GM23338 (cell line): ENCODE results near the gene RCSD1.

Experiments
- CREB1 ChIP-seq: fragments of 250-450 bp; sonication (Bioruptor Pico); IDR thresholded peaks from 2 replicates; pipeline ENCODE4 v1.5.0; 2020; ENCODE audit warnings: low read depth, mild to moderate bottlenecking, moderate library complexity
- ETS1 ChIP-seq: IDR thresholded peaks from 2 replicates; pipeline ENCODE4 v1.6.1; 2016; ENCODE audit warnings: antibody characterized with exemption
- EZH2 ChIP-seq: fragments of 200-600 bp; sonication (generic); IDR thresholded peaks from one replicate; pipeline ENCODE4 v1.8.0; 2017; ENCODE audit warnings: antibody characterized with exemption, mild to moderate bottlenecking, low read depth; ENCODE audit not compliant: unreplicated experiment
- EZH2phosphoT487 ChIP-seq: fragments of 200-600 bp; sonication (generic); IDR thresholded peaks from one replicate; pipeline ENCODE4 v1.8.1; 2018; ENCODE audit warnings: antibody characterized with exemption; ENCODE audit not compliant: unreplicated experiment
- JUNB ChIP-seq: IDR thresholded peaks from one replicate; pipeline ENCODE4 v1.6.1; 2016; ENCODE audit warnings: antibody characterized with exemption; ENCODE audit not compliant: unreplicated experiment
- NANOG ChIP-seq: IDR thresholded peaks from 2 replicates; pipeline ENCODE4 v1.6.1; 2016; ENCODE audit warnings: antibody characterized with exemption, borderline replicate concordance
- POLR2AphosphoS5 ChIP-seq: IDR thresholded peaks from 2 replicates; pipeline ENCODE4 v1.6.1; 2016; ENCODE audit warnings: antibody characterized with exemption, low read depth
- REST ChIP-seq: IDR thresholded peaks from one replicate; pipeline ENCODE4 v1.6.1; 2018; ENCODE audit warnings: antibody characterized with exemption; ENCODE audit not compliant: unreplicated experiment
- STAT1 ChIP-seq: IDR thresholded peaks from one replicate; pipeline ENCODE4 v1.6.1; 2016; ENCODE audit warnings: antibody characterized with exemption; ENCODE audit not compliant: unreplicated experiment
- ZNF114 ChIP-seq: fragments of 250-450 bp; sonication (Bioruptor Pico); IDR thresholded peaks from 2 replicates; pipeline ENCODE4 v1.5.0; 2020; ENCODE audit warnings: mild to moderate bottlenecking, moderate library complexity
- ZNF331 ChIP-seq: fragments of 250-450 bp; sonication (Bioruptor Pico); IDR thresholded peaks from 2 replicates; pipeline ENCODE4 v1.5.0; 2020; ENCODE audit warnings: low read depth, mild to moderate bottlenecking, moderate library complexity
- ZNF462 ChIP-seq: fragments of 250-450 bp; sonication (Bioruptor Pico); IDR thresholded peaks from 2 replicates; pipeline ENCODE4 v1.5.0; 2020; ENCODE audit warnings: mild to moderate bottlenecking, moderate library complexity
- TF ChIP-seq, protein P1 (sequence below), 2 experiments: fragments of 200-600 bp in 1 of 2; sonication (generic) in 1 of 2; conservative IDR thresholded peaks; 2 replicates each; pipeline versions ENCODE4 v1.5.1 to v1.6.1; 2016 to 2017; ENCODE audit warnings: antibody characterized with exemption in 2 of 2, low read depth in 2 of 2, mild to moderate bottlenecking in 2 of 2, moderate library complexity in 1 of 2

DNA sequence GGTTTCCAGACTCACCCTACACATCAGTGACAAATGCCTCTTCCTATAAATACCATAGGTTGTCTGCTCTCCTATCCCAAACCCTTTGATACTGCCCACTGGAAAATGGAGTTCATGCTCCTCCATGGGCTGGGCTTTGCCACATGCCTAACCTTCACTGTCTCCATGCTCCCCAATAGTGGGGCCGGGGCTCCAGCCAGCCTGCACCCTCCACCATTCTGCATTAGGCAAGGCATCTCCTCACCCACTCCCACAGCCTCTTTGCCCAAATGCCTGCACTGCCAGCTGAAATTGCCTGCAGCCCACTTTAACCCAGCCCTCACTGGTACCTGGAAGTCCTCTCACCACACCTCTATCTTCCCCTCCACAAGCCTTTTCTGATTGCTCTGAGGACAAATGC, 73.5 kb downstream of the RCSD1 start:
- TF ChIP-seq, protein P1, sequence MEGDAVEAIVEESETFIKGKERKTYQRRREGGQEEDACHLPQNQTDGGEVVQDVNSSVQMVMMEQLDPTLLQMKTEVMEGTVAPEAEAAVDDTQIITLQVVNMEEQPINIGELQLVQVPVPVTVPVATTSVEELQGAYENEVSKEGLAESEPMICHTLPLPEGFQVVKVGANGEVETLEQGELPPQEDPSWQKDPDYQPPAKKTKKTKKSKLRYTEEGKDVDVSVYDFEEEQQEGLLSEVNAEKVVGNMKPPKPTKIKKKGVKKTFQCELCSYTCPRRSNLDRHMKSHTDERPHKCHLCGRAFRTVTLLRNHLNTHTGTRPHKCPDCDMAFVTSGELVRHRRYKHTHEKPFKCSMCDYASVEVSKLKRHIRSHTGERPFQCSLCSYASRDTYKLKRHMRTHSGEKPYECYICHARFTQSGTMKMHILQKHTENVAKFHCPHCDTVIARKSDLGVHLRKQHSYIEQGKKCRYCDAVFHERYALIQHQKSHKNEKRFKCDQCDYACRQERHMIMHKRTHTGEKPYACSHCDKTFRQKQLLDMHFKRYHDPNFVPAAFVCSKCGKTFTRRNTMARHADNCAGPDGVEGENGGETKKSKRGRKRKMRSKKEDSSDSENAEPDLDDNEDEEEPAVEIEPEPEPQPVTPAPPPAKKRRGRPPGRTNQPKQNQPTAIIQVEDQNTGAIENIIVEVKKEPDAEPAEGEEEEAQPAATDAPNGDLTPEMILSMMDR (conservative IDR thresholded peaks at IDR 0.05; ENCODE audit: low read depth in 2 of 2) = no peak
- TF ChIP-seq POLR2AphosphoS5 = no peak
- TF ChIP-seq EZH2phosphoT487 = no peak
- TF ChIP-seq EZH2 = no peak
- TF ChIP-seq JUNB = no peak
- no peak for TF ChIP-seq ETS1
- TF ChIP-seq STAT1 = no peak
- TF ChIP-seq CREB1 = no peak
- TF ChIP-seq REST = no peak
- TF ChIP-seq ZNF331 = no peak
- no peak for TF ChIP-seq NANOG
- no peak for TF ChIP-seq ZNF114
- no peak for TF ChIP-seq ZNF462 (CRISPR knock-in tag)
